HG03060 (cell line): ENCODE measurements around the gene NACC2.
"Not testable (repeated sequence)": the region's sequence is repeated elsewhere in the genome, so short reads cannot be mapped to it uniquely, and the experiment has no call there.

Experiments used
- ATAC-seq: cut with Tn5 transposase; IDR thresholded peaks from one replicate; pipeline ENCODE4 v1.9.1; 2021; ENCODE audit warnings: low read depth, moderate number of reproducible peaks; ENCODE audit not compliant: unreplicated experiment

The NACC2 gene

GRCh38 chr9:136112541-136112940 lies 17.5 kb upstream of the NACC2 start:
- ATAC-seq: no peak

- ATAC-seq: no peak
These were observed 16.8 kb upstream of the NACC2 start for GRCh38 chr9:136111910-136112309.

GRCh38 chr9:136111190-136111589 lies 16.1 kb upstream of the NACC2 start:
- no peak for ATAC-seq

GRCh38 chr9:136110082-136111061 lies 15.3 kb upstream of the NACC2 start:
- ATAC-seq: no peak

GRCh38 chr9:136109351-136110081 lies 14.4 kb upstream of the NACC2 start:
- peak; percentile 37 for ATAC-seq

- ATAC-seq: no peak
These were observed 13.7 kb upstream of the NACC2 start for GRCh38 chr9:136108648-136109266.

GRCh38 chr9:136107953-136108647 lies 13.0 kb upstream of the NACC2 start:
- ATAC-seq: no peak

GRCh38 chr9:136107155-136107952 lies 12.3 kb upstream of the NACC2 start:
- ATAC-seq: no peak

GRCh38 chr9:136105398-136106135 lies 10.5 kb upstream of the NACC2 start:
- no peak for ATAC-seq

- ATAC-seq: no peak
These were observed 9.8 kb upstream of the NACC2 start for GRCh38 chr9:136104916-136105315.

- ATAC-seq: no peak
These were observed 9.4 kb upstream of the NACC2 start for GRCh38 chr9:136104488-136104800.

- ATAC-seq: no peak
These were observed 8.8 kb upstream of the NACC2 start for GRCh38 chr9:136103651-136104487.

GRCh38 chr9:136101615-136102074 lies 6.6 kb upstream of the NACC2 start:
- ATAC-seq: not testable (repeated sequence)

GRCh38 chr9:136100700-136101614 lies 5.9 kb upstream of the NACC2 start:
- no peak for ATAC-seq

GRCh38 chr9:136099542-136099941 lies 4.5 kb upstream of the NACC2 start:
- ATAC-seq: no peak

GRCh38 chr9:136098844-136099243 lies 3.8 kb upstream of the NACC2 start:
- no peak for ATAC-seq

GRCh38 chr9:136098210-136098609 lies 3.1 kb upstream of the NACC2 start:
- ATAC-seq: no peak
